ENCODE results near the gene FNIP1. TPM values are rescaled to one million over a fixed set of nuclear protein-coding genes. Genes with fewer than 3 reads are reported as not detected.

Gene FNIP1
- total RNA-seq, 1 experiment from 2014 or later: 16.4 TPM

DNA sequence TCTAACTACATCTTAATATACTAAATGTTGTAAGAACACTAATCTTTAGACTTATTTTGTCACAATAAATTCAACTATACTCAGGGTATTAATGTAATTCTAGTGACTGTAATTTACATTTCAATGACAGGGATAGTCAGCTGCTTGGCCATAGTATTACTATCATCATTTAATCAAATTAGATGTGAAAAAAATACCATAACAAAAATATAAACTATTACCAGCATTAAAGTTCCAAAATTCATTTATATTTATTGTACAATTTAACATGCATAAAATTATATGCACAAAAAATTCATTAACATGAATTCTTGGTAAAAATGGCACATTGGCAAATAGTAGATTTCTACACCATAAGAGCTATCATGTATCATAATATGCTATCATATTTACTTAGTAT lies 28.9 kb downstream of the FNIP1 start:
- Histone ChIP-seq H3K4me3 (replicated peaks in 1 of 2; ENCODE audit: low read depth in 1 of 2, low read length in 2 of 2) (no peak overlapping the region), H3K27ac (ENCODE audit: low read depth, low read length) (no peak overlapping the region), H3K9me3 (ENCODE audit: control insufficient read depth in 1 of 2, insufficient read depth in 1 of 2, low read depth in 1 of 2, low read length in 2 of 2) (no peaks in the 10 kb centered on the region; a peak in 1 of 4 replicates), H3K27me3 (ENCODE audit: insufficient read depth, low read length) (no peaks in the 10 kb centered on the region), H3K4me1 (ENCODE audit: control insufficient read depth in 1 of 2, insufficient read depth in 2 of 2, low read length in 2 of 2) (no peaks in the 10 kb centered on the region), H3K36me3 (ENCODE audit: control insufficient read depth in 1 of 2, insufficient read depth in 2 of 2, low read length in 2 of 2) (peaks cover 0 to 4% of the 10 kb centered on the region in 2 experiments; a peak in 1 of 4 replicates), H3K9me2 (ENCODE audit: insufficient read depth) (no peaks in the 10 kb centered on the region), H4K20me1 (ENCODE audit: insufficient read depth) (no peaks in the 10 kb centered on the region), H2AFZ (ENCODE audit: low read depth, low read length, poor library complexity, severe bottlenecking) (no peak overlapping the region), H3K79me2 (ENCODE audit: insufficient read depth, low read length) (peaks cover 90% of the 10 kb centered on the region), H3K9ac (ENCODE audit: low read length) (no peak overlapping the region), H3K4me2 (ENCODE audit: low read length) (no peak overlapping the region)
- CTCF ChIA-PET: no interaction called here
- RAD21 ChIA-PET (ENCODE audit: low non-redundant PET in 1 of 2, low total read pairs in 2 of 2, uncharacterized antibody in 2 of 2, unreplicated experiment in 2 of 2): no interaction called here
- BruUV-seq (replicated peaks): no TSS peak
- ATAC-seq (no peak), DNase-seq (ENCODE audit: low read depth, low spot score) (no peak)
- POLR2A ChIA-PET: interaction anchor here (0.6 to 1.0 kb wide), 2 partner anchors 30 to 399 kb away, joined by 3 read pairs; no protein-coding TSS in a partner anchor
- intact Hi-C loops (cut with micrococcal nuclease): no loop called here
- TF ChIP-seq POLR2A (IDR thresholded peaks at IDR 0.05; ENCODE audit: borderline replicate concordance, extremely low read depth, insufficient read depth, insufficient read length): no peak
- no peak for TF ChIP-seq ZNF274 (IDR thresholded peaks at IDR 0.05; ENCODE audit: low read depth, low read length)
- no peak for TF ChIP-seq EGR1 (IDR thresholded peaks at IDR 0.05; ENCODE audit: low read depth)
- no peak for TF ChIP-seq ELF1 (IDR thresholded peaks at IDR 0.05; ENCODE audit: borderline replicate concordance, low read depth)
- TF ChIP-seq, protein P1, sequence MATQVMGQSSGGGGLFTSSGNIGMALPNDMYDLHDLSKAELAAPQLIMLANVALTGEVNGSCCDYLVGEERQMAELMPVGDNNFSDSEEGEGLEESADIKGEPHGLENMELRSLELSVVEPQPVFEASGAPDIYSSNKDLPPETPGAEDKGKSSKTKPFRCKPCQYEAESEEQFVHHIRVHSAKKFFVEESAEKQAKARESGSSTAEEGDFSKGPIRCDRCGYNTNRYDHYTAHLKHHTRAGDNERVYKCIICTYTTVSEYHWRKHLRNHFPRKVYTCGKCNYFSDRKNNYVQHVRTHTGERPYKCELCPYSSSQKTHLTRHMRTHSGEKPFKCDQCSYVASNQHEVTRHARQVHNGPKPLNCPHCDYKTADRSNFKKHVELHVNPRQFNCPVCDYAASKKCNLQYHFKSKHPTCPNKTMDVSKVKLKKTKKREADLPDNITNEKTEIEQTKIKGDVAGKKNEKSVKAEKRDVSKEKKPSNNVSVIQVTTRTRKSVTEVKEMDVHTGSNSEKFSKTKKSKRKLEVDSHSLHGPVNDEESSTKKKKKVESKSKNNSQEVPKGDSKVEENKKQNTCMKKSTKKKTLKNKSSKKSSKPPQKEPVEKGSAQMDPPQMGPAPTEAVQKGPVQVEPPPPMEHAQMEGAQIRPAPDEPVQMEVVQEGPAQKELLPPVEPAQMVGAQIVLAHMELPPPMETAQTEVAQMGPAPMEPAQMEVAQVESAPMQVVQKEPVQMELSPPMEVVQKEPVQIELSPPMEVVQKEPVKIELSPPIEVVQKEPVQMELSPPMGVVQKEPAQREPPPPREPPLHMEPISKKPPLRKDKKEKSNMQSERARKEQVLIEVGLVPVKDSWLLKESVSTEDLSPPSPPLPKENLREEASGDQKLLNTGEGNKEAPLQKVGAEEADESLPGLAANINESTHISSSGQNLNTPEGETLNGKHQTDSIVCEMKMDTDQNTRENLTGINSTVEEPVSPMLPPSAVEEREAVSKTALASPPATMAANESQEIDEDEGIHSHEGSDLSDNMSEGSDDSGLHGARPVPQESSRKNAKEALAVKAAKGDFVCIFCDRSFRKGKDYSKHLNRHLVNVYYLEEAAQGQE (IDR thresholded peaks at IDR 0.05; ENCODE audit: low read depth): no peak
- TF ChIP-seq SP1 (IDR thresholded peaks at IDR 0.05; ENCODE audit: low read depth): no peak
- no peak for TF ChIP-seq ATF3 (IDR thresholded peaks at IDR 0.05)
- TF ChIP-seq YY1 (IDR thresholded peaks at IDR 0.05; ENCODE audit: extremely low read depth, insufficient replicate concordance, low read depth, low read length): no peak
- no peak for TF ChIP-seq ZBTB33 (IDR thresholded peaks at IDR 0.05; ENCODE audit: extremely low read depth, insufficient replicate concordance, low read length)
- no peak for TF ChIP-seq JUND (IDR thresholded peaks at IDR 0.05)
- TF ChIP-seq EZH2phosphoT487 (IDR thresholded peaks at IDR 0.05; ENCODE audit: borderline replicate concordance): no peak
- no peak for TF ChIP-seq MAX (IDR thresholded peaks at IDR 0.05)
- no peak for TF ChIP-seq SIN3A (IDR thresholded peaks at IDR 0.05; ENCODE audit: low read depth)

Measured in HCT116 (cell line).